Colonic mucosa (tissue), 4 donors: ENCODE measurements around the gene SLX9. TPM values are rescaled to one million over a fixed set of nuclear protein-coding genes. Genes with fewer than 3 reads are reported as not detected.

Source experiments
- DNase-seq: peaks from one replicate; pipeline ENCODE4 v3.0.0-alpha.2; 2020
- H3K27ac ChIP-seq: fragments of 200-600 bp; one replicate; pipeline ENCODE4 v1.8.0; 2021
- H3K27me3 ChIP-seq: fragments of 200-600 bp; one replicate; pipeline ENCODE4 v1.8.0; 2021
- H3K36me3 ChIP-seq: fragments of 200-600 bp; one replicate; pipeline ENCODE4 v1.8.0; 2021
- H3K4me1 ChIP-seq: fragments of 200-600 bp; one replicate; pipeline ENCODE4 v1.8.0; 2021; ENCODE audit warnings: mild to moderate bottlenecking
- H3K4me3 ChIP-seq: fragments of 200-600 bp; one replicate; pipeline ENCODE4 v1.8.0; 2021
- H3K9ac ChIP-seq, 2 donors: one replicate each; pipeline ENCODE4 v1.7.0; 2013; ENCODE audit warnings: control low read depth in 2 of 2, low read depth in 2 of 2, low read length in 2 of 2
- H3K9me3 ChIP-seq: fragments of 200-600 bp; one replicate; pipeline ENCODE4 v1.8.0; 2021
- CTCF ChIP-seq: fragments of 200-600 bp; IDR thresholded peaks from one replicate; pipeline ENCODE4 v1.8.0; 2022; ENCODE audit warnings: antibody characterized with exemption, mild to moderate bottlenecking
- intact Hi-C: fragments of 100-400 bp; cut with DNase I; formaldehyde crosslinking; loops from one replicate; pipeline ENCODE4 v1.14.1; 2022
- total RNA-seq, 2 donors: library from RNA; stranded (reverse); fragmentation: NEBNext Ultra II Directional in 1 of 2; extraction: Animal tissue kit (Norgen Biotek cat#: 25700) in 1 of 2; gene quantifications; one replicate each; pipeline ENCODE4 v1.2.1, GENCODE V29; 2021
- donor health status: healthy.
- donor health status: DM: no; HTN: no; CAD: no.
- donor health status: DM: no; HTN: no; CAD: no.

SLX9 gene
- total RNA-seq, 2 donors from 2014 or later = 30.6 to 50.1 TPM

DNA sequence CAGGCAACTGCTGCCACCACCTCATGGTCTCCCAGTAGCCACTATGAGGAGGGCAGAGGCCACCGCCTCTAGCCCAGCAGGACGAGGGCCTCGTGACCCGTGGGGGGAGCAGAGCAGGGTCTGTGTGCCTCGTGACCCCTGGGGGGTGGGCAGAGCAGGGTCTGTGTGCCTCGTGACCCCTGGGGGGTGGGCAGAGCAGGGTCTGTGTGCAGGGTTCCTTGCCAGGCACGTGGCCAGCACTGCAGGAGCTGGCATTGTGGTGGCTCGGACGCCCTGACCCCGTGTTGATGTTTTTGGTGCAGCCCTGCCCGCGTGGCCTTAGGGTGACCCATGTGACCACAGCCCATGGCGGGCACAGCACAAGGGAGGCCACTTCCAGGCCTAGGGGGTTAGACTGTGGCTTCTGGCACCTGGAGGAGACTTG, 52.8 kb downstream of the SLX9 start:
- Histone ChIP-seq H3K4me1 (no peaks in the 10 kb centered on the region), H3K9me3 (no peaks in the 10 kb centered on the region), H3K9ac (no peak overlapping the region), H3K27me3 (no peaks in the 10 kb centered on the region), H3K36me3 (no peaks in the 10 kb centered on the region), H3K4me3 (no peak overlapping the region), H3K27ac (no peak overlapping the region)
- intact Hi-C loops = no loop called here
- no peak for TF ChIP-seq CTCF
- no peak for DNase-seq

DNA sequence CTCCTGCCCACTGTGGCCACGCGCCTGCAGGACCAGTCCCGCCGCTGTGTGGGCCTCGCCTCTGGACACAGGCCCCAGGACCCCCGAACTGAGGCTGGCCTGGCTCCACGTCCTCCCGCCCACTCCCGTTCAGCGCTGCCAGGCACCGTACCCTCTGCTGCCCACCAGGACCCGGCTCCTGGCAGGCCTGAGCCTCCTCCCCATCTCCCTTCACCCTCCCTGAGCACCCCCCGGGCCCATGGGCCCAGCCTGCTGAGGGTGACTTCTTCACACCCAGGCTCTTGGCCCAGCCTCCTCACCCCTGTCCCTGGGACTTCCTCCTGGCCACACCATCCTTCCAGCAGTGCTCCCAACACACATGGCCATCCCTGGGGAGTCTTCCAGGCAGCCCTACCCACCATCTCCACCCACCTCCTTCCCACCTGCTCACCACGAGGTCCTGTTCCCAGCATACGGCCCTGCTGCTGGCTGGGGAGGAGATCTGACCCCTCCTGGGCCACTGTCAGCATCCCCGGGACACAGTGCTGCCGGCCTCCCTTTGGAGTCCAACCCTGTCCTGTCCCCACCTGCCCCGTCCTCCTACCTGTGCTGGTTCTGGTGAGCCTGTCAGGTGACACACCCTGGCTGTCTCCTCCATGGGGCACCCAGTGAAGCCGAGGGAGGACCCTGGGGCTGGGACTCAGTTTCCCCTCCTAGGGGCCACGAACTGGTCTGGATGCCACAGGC, 53.7 kb downstream of the SLX9 start:
- intact Hi-C loops = no loop called here
- Histone ChIP-seq H3K9ac (no peak overlapping the region), H3K9me3 (no peaks in the 10 kb centered on the region), H3K4me3 (no peak overlapping the region), H3K27ac (no peak overlapping the region), H3K27me3 (no peaks in the 10 kb centered on the region), H3K36me3 (no peaks in the 10 kb centered on the region), H3K4me1 (no peaks in the 10 kb centered on the region)
- no peak for TF ChIP-seq CTCF
- no peak for DNase-seq

- no peaks in the 10 kb centered on the region for H3K36me3 ChIP-seq
- H3K9ac ChIP-seq = no peak overlapping the region
- H3K9me3 ChIP-seq = no peaks in the 10 kb centered on the region
- DNase-seq = no peak
- intact Hi-C loops = no loop called here
- no peaks in the 10 kb centered on the region for H3K27me3 ChIP-seq
- no peak for TF ChIP-seq CTCF
- no peak overlapping the region for H3K27ac ChIP-seq
- no peak overlapping the region for H3K4me3 ChIP-seq
- H3K4me1 ChIP-seq = no peaks in the 10 kb centered on the region
Observed at GRCh38 chr21:44994047-44994694, 54.3 kb downstream of the SLX9 start.

GRCh38 chr21:44994695-44995342, 55.0 kb downstream of the SLX9 start:
- Histone ChIP-seq H3K9ac (no peak overlapping the region), H3K9me3 (no peaks in the 10 kb centered on the region), H3K4me3 (no peak overlapping the region), H3K27me3 (no peaks in the 10 kb centered on the region), H3K27ac (no peak overlapping the region), H3K4me1 (no peaks in the 10 kb centered on the region), H3K36me3 (no peaks in the 10 kb centered on the region)
- no peak for DNase-seq
- intact Hi-C loops = no loop called here
- TF ChIP-seq CTCF = no peak

DNA sequence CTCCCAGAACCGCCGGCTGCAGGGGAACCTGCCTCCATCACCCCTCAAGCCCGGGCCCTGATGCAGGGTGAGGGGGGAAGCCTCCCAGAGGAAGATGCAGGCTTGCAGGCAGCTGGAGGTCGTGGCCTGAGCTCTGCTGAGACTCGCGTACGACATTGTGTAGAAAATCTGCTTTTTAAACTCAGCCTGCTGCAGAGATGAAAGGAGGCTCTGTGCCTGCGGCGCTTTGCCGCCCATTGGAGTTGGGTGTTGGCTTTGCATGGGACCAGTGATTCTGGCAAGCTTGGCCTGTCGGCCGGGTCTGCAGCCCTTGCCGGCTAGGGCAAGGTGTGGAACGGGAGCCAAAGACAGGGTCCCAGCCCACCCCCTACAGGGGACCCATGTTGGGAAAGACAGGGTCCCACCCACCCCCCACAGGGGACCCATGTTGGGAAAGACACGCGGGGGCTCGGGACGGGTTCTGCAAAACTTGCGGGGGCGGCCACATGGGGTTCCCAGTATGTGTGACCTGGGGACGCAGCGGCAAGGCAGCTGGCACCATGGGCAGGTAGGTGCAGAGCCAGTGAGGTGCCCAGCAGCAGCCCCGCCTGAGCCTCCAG, 55.6 kb downstream of the SLX9 start:
- Histone ChIP-seq H3K9ac (no peak overlapping the region), H3K4me3 (no peak overlapping the region), H3K9me3 (no peaks in the 10 kb centered on the region), H3K27ac (no peak overlapping the region), H3K27me3 (no peaks in the 10 kb centered on the region), H3K4me1 (no peaks in the 10 kb centered on the region), H3K36me3 (no peaks in the 10 kb centered on the region)
- intact Hi-C loops = no loop called here
- no peak for TF ChIP-seq CTCF
- no peak for DNase-seq
